ENCODE results near the gene PPP5C. TPM values are rescaled to one million over a fixed set of nuclear protein-coding genes. Genes with fewer than 3 reads are reported as not detected.
"Not testable (repeated sequence)": the region's sequence is repeated elsewhere in the genome, so short reads cannot be mapped to it uniquely, and the experiment has no call there.

PPP5C gene
- 47.4 TPM for total RNA-seq

DNA sequence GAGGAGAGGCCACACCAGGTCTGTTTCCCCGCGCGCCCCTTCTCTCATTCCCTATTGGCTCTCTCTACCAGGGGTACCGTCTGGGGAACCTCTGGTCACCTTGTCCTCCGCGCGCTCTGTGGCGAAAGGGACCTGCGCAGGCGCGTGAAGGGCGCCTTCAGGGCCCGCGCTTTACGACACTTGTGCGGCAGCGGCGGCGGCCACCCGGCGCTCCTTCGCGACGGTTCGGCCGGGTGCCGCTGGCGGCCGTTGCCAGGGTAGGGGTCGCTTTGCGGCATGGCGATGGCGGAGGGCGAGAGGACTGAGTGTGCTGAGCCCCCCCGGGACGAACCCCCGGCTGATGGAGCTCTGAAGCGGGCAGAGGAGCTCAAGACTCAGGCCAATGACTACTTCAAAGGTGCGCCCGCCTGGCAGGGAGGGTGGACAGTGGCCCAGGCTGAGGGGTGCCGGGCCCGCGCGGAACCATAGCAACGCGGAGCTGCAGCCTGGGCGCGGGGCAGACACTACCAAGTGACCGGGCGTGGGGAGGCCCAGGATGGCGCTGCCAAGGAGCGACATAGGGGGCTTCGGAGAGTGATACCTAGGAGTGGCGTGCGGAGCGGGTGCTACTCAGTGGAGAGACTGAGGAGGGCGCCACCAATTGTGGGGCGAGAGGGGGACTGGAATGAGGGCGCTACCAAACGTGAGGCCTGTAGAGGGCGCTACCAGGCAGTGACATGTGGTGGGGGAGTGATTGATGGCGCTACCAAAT is at the start of gene PPP5C:
PPP5C (plus strand) TSS at position 267 of the 751 bp plus-strand sequence; CDS start at position 277, 10 bp downstream.
- peak; percentile 63 to 93 (median 91) for DNase-seq (ENCODE audit: low read depth in 2 of 3, low spot score in 2 of 3)

DNA sequence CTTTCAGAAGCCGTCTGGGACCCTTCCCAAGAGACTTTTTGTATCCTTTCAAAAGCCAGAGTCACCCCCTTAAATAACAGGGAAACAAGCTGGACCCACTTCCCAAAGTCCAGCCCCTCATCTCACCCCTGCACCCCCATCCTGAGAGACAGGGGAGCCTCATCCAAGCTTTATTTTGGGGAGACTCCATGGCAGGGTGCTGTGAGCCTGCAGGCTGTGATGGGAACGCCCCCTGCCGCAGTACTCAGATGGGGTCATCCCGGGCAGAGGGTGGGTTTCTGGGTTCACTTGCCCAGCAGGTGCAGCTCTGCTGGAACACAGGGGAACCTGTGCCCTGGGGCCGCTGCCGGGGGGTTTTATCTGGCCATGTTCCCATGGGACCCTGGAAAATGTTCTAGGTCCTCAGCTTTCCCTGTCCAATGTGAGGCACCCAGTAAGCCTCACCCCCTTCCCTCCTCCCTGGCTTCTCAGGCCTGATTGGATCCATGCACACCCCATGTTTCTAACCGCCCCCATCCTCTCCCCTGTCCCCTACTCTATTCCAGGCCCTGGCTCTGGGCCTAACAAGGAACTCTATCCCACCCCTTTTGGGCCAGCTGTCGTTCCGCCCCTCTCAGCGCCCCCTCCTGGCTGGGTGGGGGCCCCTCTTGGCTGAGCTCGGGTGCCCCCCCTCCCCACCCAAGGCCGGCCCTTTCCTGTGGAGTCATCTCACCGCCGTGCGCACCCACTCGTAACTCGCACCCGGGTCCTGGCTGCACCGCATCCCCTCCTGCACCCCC is 49.0 kb upstream of the PPP5C start:
- peak in 1 of 3 donors; percentile 10 for DNase-seq (ENCODE audit: low read depth in 2 of 3, low spot score in 2 of 3)

- DNase-seq (ENCODE audit: low read depth in 2 of 3, low spot score in 2 of 3) = no peak
Measured at GRCh38 chr19:46298479-46299003, 48.3 kb upstream of the PPP5C start.

DNA sequence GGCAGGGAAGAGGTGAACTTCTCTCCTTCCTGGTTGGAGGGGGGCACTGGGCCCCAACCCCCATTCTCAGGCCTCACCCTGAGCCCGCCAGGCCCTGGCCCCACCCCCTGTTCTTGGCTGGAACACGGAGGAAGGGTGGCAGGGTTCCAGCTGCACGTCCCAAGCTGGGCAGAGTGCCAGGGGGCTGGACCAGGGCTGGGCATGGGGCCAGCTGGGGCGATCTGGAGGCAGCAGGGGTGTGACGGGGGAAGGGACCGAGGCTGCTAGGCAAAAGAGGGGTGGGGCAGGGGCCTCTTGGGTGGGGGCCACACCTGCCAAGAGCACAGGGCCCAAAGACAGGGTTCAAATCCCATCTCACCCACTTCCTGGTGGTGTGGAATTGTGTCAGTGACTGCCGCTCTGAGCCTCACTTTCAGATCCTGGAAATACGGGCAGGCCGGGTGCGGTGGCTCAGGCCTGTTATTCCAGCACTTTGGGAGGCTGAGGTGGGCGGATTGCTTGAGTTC is 47.8 kb upstream of the PPP5C start:
- DNase-seq (ENCODE audit: low read depth in 2 of 3, low spot score in 2 of 3) = peak in 2 of 3 donors; percentile 70 to 80

- DNase-seq (ENCODE audit: low read depth in 2 of 3, low spot score in 2 of 3) = no peak
Measured at GRCh38 chr19:46299695-46300094, 47.2 kb upstream of the PPP5C start.

GRCh38 chr19:46303322-46303690 is 43.6 kb upstream of the PPP5C start:
- no peak for DNase-seq (ENCODE audit: low read depth in 2 of 3, low spot score in 2 of 3)

- DNase-seq (ENCODE audit: low read depth in 2 of 3, low spot score in 2 of 3) = no peak
Measured at GRCh38 chr19:46303691-46304397, 43.0 kb upstream of the PPP5C start.

- DNase-seq (ENCODE audit: low read depth in 2 of 3, low spot score in 2 of 3) = no peak
Measured at GRCh38 chr19:46306501-46306900, 40.4 kb upstream of the PPP5C start.

- DNase-seq (ENCODE audit: low read depth in 2 of 3, low spot score in 2 of 3) = no peak
Measured at GRCh38 chr19:46308510-46308909, 38.4 kb upstream of the PPP5C start.

GRCh38 chr19:46309056-46309455 is 37.8 kb upstream of the PPP5C start:
- DNase-seq (ENCODE audit: low read depth in 2 of 3, low spot score in 2 of 3) = no peak

DNA sequence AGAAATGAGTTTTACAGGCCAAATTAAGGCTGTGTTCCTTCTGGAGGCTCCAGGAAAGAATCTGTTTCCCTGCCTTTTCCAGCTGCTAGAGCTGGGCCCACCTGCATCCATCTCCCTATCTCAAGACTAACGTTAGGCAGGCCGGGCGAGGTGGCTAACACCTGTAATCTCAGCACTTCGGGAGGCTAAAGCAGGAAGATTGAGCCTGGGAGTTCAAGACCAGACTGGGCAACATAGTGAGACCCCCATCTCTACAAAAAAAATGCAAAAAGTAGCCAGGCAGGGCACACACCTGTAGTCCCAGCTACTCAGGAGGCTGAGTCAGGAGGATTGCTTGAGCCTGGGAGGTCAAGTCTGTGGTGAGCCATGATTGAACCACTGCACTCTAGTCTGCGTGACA is 35.4 kb upstream of the PPP5C start:
- DNase-seq (ENCODE audit: low read depth in 2 of 3, low spot score in 2 of 3) = no peak

DNA sequence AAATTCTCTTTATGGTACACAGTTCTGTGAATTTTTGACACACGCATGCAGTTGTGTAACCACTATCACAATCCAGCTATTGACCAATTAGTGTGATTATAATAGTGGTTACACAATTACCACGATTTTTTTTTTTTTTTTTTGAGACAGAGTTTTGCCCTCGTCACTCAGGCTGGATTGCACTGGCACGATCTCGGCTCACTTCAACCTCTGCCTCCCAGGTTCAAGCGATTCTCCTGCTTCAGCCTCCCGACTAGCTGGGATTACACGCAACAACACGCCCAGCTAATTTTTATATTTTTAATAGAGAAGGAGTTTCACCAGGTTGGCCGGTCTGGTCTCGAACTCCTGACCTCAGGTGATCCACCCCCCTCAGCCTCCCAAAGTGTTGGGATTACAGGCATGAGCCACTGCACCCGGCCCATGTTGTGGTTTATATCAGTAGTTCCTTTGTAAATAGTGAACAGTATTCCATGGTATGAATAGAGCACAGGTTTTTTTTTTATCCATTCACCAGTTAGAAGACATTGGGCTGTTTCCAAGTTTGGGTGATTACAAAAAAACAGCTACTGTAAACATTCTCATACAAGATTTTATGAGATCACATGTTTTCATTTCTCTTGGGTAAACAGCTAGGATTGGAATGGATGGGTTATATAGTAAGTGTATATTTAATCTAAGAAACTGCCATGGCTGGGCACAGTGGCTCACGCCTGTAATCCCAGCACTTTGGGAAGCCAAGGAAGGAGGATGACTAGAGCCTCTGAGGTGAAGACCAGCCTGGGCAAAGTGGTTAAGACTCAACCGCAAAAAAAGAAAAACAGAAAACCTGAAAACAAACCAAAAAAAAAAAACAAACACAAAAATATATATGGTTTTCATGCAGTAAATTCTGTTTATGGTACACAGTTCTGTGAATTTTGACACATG is 33.1 kb upstream of the PPP5C start:
- DNase-seq (ENCODE audit: low read depth in 2 of 3, low spot score in 2 of 3) = not testable (repeated sequence)

GRCh38 chr19:46317339-46317738 is 29.5 kb upstream of the PPP5C start:
- no peak for DNase-seq (ENCODE audit: low read depth in 2 of 3, low spot score in 2 of 3)

DNA sequence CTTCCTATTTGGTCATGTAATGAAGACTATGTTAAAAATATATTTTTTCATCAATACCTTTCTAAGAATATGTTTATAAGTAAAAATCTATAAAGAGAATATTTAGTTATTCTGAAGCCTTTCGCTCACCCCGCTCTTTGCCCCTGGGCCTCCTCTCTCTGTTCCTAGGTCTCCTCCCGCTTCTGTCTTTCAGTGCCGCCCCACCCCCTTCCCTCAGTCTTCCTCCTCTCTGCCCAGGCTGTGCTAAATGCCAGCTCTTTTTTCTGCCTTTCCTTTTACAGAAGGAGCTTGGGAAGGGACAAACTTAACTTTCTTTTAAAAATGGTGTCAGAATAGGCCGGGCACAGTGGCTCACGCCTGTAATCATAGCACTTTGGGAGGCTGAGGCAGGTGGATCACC is 27.3 kb upstream of the PPP5C start:
- DNase-seq (ENCODE audit: low read depth in 2 of 3, low spot score in 2 of 3) = no peak

DNA sequence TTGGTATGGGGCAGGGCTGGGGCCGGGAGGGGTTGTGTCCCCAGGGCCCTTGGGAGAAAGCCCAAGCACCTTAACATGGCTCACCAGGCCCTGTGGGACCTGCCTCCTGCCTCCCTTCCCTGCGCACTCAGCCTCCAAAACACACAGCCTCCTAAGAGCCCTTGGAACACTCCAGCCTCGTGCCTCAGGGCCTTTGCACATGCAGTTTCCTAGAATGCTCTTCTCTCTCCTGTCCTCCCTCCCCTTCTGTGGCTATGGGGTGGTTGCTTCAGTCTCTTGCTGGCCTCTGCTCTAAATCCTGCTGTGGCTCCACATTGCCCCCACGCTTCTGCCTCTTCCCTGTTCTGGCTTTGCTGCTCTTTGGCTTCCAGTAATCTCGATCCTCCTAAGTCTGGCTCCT is 26.3 kb upstream of the PPP5C start:
- DNase-seq (ENCODE audit: low read depth in 2 of 3, low spot score in 2 of 3) = no peak

- no peak for DNase-seq (ENCODE audit: low read depth in 2 of 3, low spot score in 2 of 3)
Measured at GRCh38 chr19:46321653-46322052, 25.2 kb upstream of the PPP5C start.

DNA sequence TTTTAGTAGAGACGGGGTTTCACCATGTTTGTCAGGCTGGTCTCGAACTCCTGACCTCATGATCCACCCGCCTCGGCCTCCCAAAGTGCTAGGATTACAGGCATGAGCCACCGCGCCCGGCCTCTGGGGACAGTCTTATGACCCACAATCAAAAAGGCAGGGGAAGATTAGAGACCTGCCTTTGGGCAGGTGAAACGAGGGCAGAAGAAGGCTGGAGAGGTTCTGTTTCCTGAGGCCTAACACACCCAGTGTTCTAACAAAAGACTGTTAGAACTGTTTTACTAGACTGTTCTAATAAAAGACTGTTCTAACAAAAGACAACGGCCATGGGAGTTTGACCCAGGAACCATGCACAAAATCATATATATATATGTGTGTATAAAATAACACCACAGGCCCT is 23.7 kb upstream of the PPP5C start:
- DNase-seq (ENCODE audit: low read depth in 2 of 3, low spot score in 2 of 3) = not testable (repeated sequence)

DNA sequence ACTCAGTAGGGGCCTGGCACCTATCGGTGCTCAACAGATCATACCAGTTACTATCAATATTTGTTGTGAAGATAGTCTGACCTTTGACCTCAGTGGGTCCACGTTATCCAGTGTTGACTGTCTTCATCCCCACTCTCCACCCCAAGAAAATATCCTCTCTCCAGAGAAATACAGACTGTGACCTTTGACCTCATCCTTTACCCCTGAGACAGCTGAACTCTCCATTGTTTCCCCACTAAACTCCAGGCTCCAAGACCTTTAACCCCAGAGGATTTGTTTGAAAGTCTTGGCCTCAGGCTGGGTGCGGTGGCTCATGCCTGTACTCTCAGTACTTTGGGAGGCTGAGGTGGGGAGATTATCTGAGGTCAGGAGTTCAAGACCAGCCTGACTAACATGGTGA is 22.6 kb upstream of the PPP5C start:
- DNase-seq (ENCODE audit: low read depth in 2 of 3, low spot score in 2 of 3) = no peak

- DNase-seq (ENCODE audit: low read depth in 2 of 3, low spot score in 2 of 3) = no peak
Measured at GRCh38 chr19:46326608-46327007, 20.3 kb upstream of the PPP5C start.

- no peak for DNase-seq (ENCODE audit: low read depth in 2 of 3, low spot score in 2 of 3)
Measured at GRCh38 chr19:46328079-46328478, 18.8 kb upstream of the PPP5C start.
